ENCODE data around the gene NPAT. TPM values are rescaled to one million over a fixed set of nuclear protein-coding genes. Genes with fewer than 3 reads are reported as not detected.
"Not testable (repeated sequence)": the region's sequence is repeated elsewhere in the genome, so short reads cannot be mapped to it uniquely, and the experiment has no call there.

The NPAT gene
- total RNA-seq, 6 donors from 2014 or later: 9.5 to 21.3 (median 12.8) TPM

DNA sequence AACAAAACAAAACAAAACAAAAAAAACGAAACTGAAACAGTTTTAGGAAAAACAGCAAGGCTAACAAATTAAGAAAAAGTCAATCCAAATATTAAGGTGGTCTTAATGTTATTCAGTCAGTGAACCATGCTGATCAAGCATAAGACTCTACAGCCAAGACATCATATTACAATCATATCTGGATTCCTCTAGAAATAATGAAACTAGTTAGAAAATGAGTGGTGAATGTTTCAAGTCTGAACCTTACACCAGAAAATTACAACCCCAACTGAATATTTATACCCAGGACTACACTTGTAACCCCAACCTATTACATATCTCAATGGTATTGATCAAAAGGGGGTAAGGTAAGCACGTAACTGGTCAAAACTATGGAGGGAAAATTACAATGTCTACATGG lies 52.3 kb downstream of the NPAT start:
- DNase-seq (no peak), ATAC-seq (ENCODE audit: low FRiP score in 2 of 2) (no peak)
- H3K36me3 ChIP-seq: peaks cover 4 to 77% (median 28%) of the 10 kb centered on the region in 4 donors
- 66 to 74% methylated on average over 2 of the region's 2 CpGs for WGBS, 2 donors
- peak overlapping the region; percentile 1 to 52 (median 14) for H3K27ac ChIP-seq
- H3K9me3 ChIP-seq: no peaks in the 10 kb centered on the region
- H3K27me3 ChIP-seq: no peaks in the 10 kb centered on the region
- no peak for TF ChIP-seq POLR2A (IDR thresholded peaks at IDR 0.05)
- TF ChIP-seq EP300 (IDR thresholded peaks at IDR 0.05): no peak
- TF ChIP-seq, protein P1, sequence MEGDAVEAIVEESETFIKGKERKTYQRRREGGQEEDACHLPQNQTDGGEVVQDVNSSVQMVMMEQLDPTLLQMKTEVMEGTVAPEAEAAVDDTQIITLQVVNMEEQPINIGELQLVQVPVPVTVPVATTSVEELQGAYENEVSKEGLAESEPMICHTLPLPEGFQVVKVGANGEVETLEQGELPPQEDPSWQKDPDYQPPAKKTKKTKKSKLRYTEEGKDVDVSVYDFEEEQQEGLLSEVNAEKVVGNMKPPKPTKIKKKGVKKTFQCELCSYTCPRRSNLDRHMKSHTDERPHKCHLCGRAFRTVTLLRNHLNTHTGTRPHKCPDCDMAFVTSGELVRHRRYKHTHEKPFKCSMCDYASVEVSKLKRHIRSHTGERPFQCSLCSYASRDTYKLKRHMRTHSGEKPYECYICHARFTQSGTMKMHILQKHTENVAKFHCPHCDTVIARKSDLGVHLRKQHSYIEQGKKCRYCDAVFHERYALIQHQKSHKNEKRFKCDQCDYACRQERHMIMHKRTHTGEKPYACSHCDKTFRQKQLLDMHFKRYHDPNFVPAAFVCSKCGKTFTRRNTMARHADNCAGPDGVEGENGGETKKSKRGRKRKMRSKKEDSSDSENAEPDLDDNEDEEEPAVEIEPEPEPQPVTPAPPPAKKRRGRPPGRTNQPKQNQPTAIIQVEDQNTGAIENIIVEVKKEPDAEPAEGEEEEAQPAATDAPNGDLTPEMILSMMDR (IDR thresholded peaks at IDR 0.05): no peak
- TF ChIP-seq POLR2AphosphoS5 (IDR thresholded peaks at IDR 0.05): no peak
- H3K4me1 ChIP-seq: no peaks in the 10 kb centered on the region
- H3K4me3 ChIP-seq: peak overlapping the region in 2 of 4 donors; percentile 16 to 29

DNA sequence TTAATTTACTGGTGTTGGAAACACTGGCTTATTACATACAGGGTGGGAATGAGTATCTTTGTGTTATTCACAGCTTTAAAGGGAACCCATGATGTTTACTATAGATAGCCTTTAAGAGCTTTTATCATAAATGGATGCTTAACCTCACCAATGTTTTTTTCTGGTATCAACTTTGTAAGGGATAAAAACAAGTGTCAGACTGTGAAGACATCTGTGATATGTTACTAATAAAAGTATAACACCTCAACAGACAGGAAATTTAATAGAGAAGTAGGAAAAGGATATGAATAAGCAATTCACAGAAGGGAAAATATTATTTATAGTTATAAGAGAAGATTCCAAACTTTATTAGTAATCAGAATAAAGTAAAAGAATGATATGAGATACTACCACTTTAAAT lies 54.8 kb downstream of the NPAT start:
- peaks cover 4 to 77% (median 29%) of the 10 kb centered on the region in 4 donors for H3K36me3 ChIP-seq
- no peaks in the 10 kb centered on the region for H3K4me1 ChIP-seq
- TF ChIP-seq, protein P1 (IDR thresholded peaks at IDR 0.05): no peak
- TF ChIP-seq POLR2A (IDR thresholded peaks at IDR 0.05) (no peak), EP300 (IDR thresholded peaks at IDR 0.05) (no peak), POLR2AphosphoS5 (IDR thresholded peaks at IDR 0.05) (no peak)
- H3K27ac ChIP-seq: no peak overlapping the region
- ATAC-seq (ENCODE audit: low FRiP score in 2 of 2) (no peak), DNase-seq (no peak)
- H3K9me3 ChIP-seq: no peaks in the 10 kb centered on the region
- no peak overlapping the region for H3K4me3 ChIP-seq
- no peaks in the 10 kb centered on the region for H3K27me3 ChIP-seq

DNA sequence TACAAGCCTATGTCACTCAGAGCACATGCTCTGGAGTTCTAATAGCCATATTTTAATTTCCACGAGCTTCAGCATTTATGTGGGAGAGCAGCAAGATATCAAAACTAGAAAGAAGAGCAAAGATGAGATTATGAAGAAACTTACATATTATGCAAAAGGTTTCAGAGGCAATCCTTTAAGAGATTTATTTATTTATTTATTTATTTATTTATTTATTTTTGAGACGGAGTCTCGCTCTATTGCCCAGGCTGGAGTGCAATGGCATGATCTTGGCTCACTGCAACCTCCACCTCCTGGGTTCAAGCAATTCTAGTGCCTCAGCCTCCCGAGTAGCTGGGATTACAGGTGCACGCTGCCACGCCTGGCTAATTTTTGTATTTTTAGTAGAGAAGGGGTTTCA lies 59.6 kb downstream of the NPAT start:
- DNase-seq; H3K27me3 ChIP-seq; H3K4me1 ChIP-seq; H3K4me3 ChIP-seq; ATAC-seq (ENCODE audit: low FRiP score in 2 of 2); H3K9me3 ChIP-seq; H3K27ac ChIP-seq: not testable (repeated sequence)
- WGBS, 2 donors: 80 to 88% methylated on average over 6 of the region's 6 CpGs
- H3K36me3 ChIP-seq: peaks cover 19 to 92% (median 42%) of the 10 kb centered on the region in 4 donors

DNA sequence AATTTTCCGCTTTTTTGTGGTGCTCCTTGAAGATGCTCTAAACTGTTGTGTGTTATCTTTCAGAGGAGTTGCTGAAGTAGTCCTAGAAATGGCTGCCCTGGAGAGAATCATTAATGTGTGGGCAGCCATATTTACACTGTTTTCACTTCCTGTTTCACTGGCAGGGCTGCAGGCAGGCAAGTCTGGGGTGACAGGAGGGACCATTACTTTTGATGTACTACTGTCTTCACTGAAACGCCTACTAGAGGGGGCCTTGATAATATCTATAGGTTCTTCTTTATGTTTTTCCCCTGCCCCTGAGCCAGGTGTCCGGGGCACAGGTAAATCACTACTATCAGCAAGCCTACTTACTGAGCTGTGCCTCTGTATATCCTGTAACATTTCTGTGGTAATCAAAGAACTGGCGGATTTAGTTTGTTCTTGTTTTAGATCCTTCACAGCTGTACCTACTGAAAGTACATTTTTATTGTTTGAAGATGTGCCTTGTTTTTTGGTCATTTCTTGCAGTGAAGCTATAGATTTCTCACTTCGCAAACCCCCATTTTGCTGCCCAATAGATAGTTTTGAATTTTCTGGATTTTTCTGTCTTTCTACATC lies 61.4 kb downstream of the NPAT start:
- H3K4me1 ChIP-seq: no peaks in the 10 kb centered on the region
- TF ChIP-seq POLR2AphosphoS5 (IDR thresholded peaks at IDR 0.05) (no peak), EP300 (IDR thresholded peaks at IDR 0.05) (no peak), POLR2A (IDR thresholded peaks at IDR 0.05) (no peak)
- TF ChIP-seq, protein P1 (IDR thresholded peaks at IDR 0.05): no peak
- no peak overlapping the region for H3K27ac ChIP-seq
- no peak overlapping the region for H3K4me3 ChIP-seq
- 88 to 95% methylated on average over 5 of the region's 5 CpGs for WGBS, 2 donors
- peaks cover 16 to 86% (median 41%) of the 10 kb centered on the region in 4 donors for H3K36me3 ChIP-seq
- no peak for ATAC-seq (ENCODE audit: low FRiP score in 2 of 2)
- H3K27me3 ChIP-seq: no peaks in the 10 kb centered on the region
- DNase-seq: no peak
- no peaks in the 10 kb centered on the region for H3K9me3 ChIP-seq

DNA sequence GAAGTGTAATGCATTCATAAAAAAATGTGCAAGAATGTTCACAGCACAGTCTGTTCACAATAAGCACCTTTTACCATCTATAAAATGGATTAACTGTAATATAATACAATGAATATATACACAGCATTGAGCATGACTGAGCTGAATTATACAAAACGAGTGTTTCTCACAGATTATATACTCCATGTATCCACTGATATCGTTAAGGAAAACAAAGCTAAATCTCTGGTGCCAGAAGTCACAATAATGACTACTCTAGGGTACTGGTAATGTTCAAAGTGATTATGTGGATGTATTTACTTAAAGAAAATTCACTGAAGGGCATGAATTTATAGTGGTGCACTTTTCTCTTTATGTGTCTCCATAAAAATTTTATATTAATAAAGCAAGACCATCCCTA lies 67.8 kb downstream of the NPAT start:
- peaks cover 8 to 70% (median 22%) of the 10 kb centered on the region in 4 donors for H3K36me3 ChIP-seq

More for the DNA sequence above, 67.8 kb downstream of the NPAT start:
- no peaks in the 10 kb centered on the region for H3K27me3 ChIP-seq
- ATAC-seq (ENCODE audit: low FRiP score in 2 of 2) (no peak), DNase-seq (no peak)
- no peak overlapping the region for H3K27ac ChIP-seq
- no peak overlapping the region for H3K4me3 ChIP-seq
- no peaks in the 10 kb centered on the region for H3K4me1 ChIP-seq
- WGBS, 2 donors: 83 to 84% methylated on average over 2 of the region's 2 CpGs
- no peak for TF ChIP-seq EP300 (IDR thresholded peaks at IDR 0.05)
- no peak for TF ChIP-seq POLR2AphosphoS5 (IDR thresholded peaks at IDR 0.05)
- TF ChIP-seq POLR2A (IDR thresholded peaks at IDR 0.05): no peak
- TF ChIP-seq, protein P1 (IDR thresholded peaks at IDR 0.05): no peak
- no peaks in the 10 kb centered on the region for H3K9me3 ChIP-seq

Data from upper lobe of left lung (tissue), 6 donors.